Panc1 (cell line): Measurements from ENCODE around the gene WDR72.

ENCODE experiments used
- CTCF ChIP-seq: fragments of 450-650 bp; IDR thresholded peaks from 2 replicates; pipeline ENCODE4 v1.5.1; 2017; ENCODE audit warnings: mild to moderate bottlenecking
- REST ChIP-seq, 2 experiments: IDR thresholded peaks; 2 replicates each; pipeline ENCODE4 v1.6.1; 2011 to 2012; ENCODE audit warnings: low read depth in 2 of 2, control low read depth in 1 of 2, low read length in 1 of 2, mild to moderate bottlenecking in 1 of 2, moderate library complexity in 1 of 2; ENCODE audit not compliant: insufficient read depth in 1 of 2

GRCh38 chr15:53753813-53754212 lies 5.7 kb downstream of the WDR72 start:
- no peak for TF ChIP-seq CTCF
- no peak for TF ChIP-seq REST (IDR thresholded peaks at IDR 0.05; ENCODE audit: insufficient read depth in 1 of 2, low read depth in 2 of 2, low read length in 1 of 2)
